H9 (cell line): ENCODE data around the gene KAT7. TPM values are rescaled to one million over a fixed set of nuclear protein-coding genes. Genes with fewer than 3 reads are reported as not detected.

Experiments used
- DNase-seq: peaks from one replicate; pipeline ENCODE4 v3.0.0-alpha.2; 2017
- H2AFZ ChIP-seq: one replicate; pipeline ENCODE4 v1.6.1; 2013; ENCODE audit warnings: mild to moderate bottlenecking, low read length, control low read depth, moderate library complexity
- H2AK5ac ChIP-seq: 2 replicates; pipeline ENCODE4 v1.6.1; 2013; ENCODE audit warnings: low read length, control low read depth, mixed read lengths; ENCODE audit not compliant: insufficient read length
- H2BK120ac ChIP-seq: one replicate; pipeline ENCODE4 v1.6.1; 2013; ENCODE audit warnings: low read depth, mild to moderate bottlenecking, low read length, control low read depth, inconsistent platforms; ENCODE audit not compliant: poor library complexity, severe bottlenecking
- H2BK12ac ChIP-seq: 2 replicates; pipeline ENCODE4 v1.6.1; 2013; ENCODE audit warnings: low read length, control low read depth, mixed read lengths, low read depth; ENCODE audit not compliant: insufficient read length
- H2BK15ac ChIP-seq: 2 replicates; pipeline ENCODE4 v1.6.1; 2013; ENCODE audit warnings: low read depth, low read length, control low read depth
- H2BK20ac ChIP-seq: one replicate; pipeline ENCODE4 v1.6.1; 2013; ENCODE audit warnings: low read depth, mild to moderate bottlenecking, low read length, control low read depth, inconsistent platforms; ENCODE audit not compliant: poor library complexity, severe bottlenecking
- H2BK5ac ChIP-seq: 2 replicates; pipeline ENCODE4 v1.6.1; 2013; ENCODE audit warnings: low read length, control low read depth, mixed read lengths; ENCODE audit not compliant: insufficient read length
- H3K14ac ChIP-seq: 2 replicates; pipeline ENCODE4 v1.6.1; 2013; ENCODE audit warnings: low read length, control low read depth; ENCODE audit not compliant: insufficient read depth
- H3K18ac ChIP-seq: 2 replicates; pipeline ENCODE4 v1.6.1; 2013; ENCODE audit warnings: low read depth, mild to moderate bottlenecking, mixed read lengths, low read length, control low read depth; ENCODE audit not compliant: insufficient read length
- H3K23ac ChIP-seq: 2 replicates; pipeline ENCODE4 v1.6.1; 2013; ENCODE audit warnings: low read length, control low read depth, mixed read lengths, low read depth; ENCODE audit not compliant: insufficient read length
- H3K23me2 ChIP-seq: 2 replicates; pipeline ENCODE4 v1.6.1; 2013; ENCODE audit warnings: low read depth, mild to moderate bottlenecking, mixed read lengths, low read length, control low read depth; ENCODE audit not compliant: insufficient read length, poor library complexity, severe bottlenecking
- H3K27ac ChIP-seq: 2 replicates; pipeline ENCODE4 v1.5.1; 2013; ENCODE audit warnings: low read length, control low read depth, mixed read lengths, low read depth; ENCODE audit not compliant: insufficient read length
- H3K27me3 ChIP-seq: 2 replicates; pipeline ENCODE4 v1.6.1; 2013; ENCODE audit warnings: low read length, control low read depth, inconsistent platforms; ENCODE audit not compliant: insufficient read depth
- H3K4ac ChIP-seq: 2 replicates; pipeline ENCODE4 v1.6.1; 2013; ENCODE audit warnings: low read depth, mild to moderate bottlenecking, control low read depth, inconsistent platforms, low read length, moderate library complexity
- H3K4me1 ChIP-seq: 2 replicates; pipeline ENCODE4 v1.6.1; 2013; ENCODE audit warnings: low read length, control low read depth, inconsistent platforms; ENCODE audit not compliant: insufficient read depth
- H3K4me2 ChIP-seq: 2 replicates; pipeline ENCODE4 v1.6.1; 2013; ENCODE audit warnings: low read length, control low read depth, mixed read lengths; ENCODE audit not compliant: insufficient read length, insufficient read depth
- H3K56ac ChIP-seq: 2 replicates; pipeline ENCODE4 v1.6.1; 2013; ENCODE audit warnings: low read depth, mild to moderate bottlenecking, mixed read lengths, low read length, control low read depth; ENCODE audit not compliant: insufficient read length
- H3K79me1 ChIP-seq: 2 replicates; pipeline ENCODE4 v1.6.1; 2013; ENCODE audit warnings: low read depth, mild to moderate bottlenecking, moderate library complexity, low read length, control low read depth, inconsistent platforms; ENCODE audit not compliant: insufficient read depth, poor library complexity, severe bottlenecking
- H3K79me2 ChIP-seq: 2 replicates; pipeline ENCODE4 v1.6.1; 2013; ENCODE audit warnings: low read length, control low read depth, inconsistent platforms; ENCODE audit not compliant: insufficient read depth
- H3K9ac ChIP-seq: 2 replicates; pipeline ENCODE4 v1.6.1; 2013; ENCODE audit warnings: low read length, control low read depth, mixed read lengths; ENCODE audit not compliant: insufficient read length; ENCODE audit errors: extremely low read depth
- H3K9me3 ChIP-seq: one replicate; pipeline ENCODE4 v1.6.1; 2013; ENCODE audit warnings: low read depth, low read length, inconsistent platforms; ENCODE audit not compliant: control insufficient read depth
- H3T11ph ChIP-seq: one replicate; pipeline ENCODE4 v1.6.1; 2013; ENCODE audit warnings: mild to moderate bottlenecking, low read length, control low read depth, inconsistent platforms
- H4K20me1 ChIP-seq: one replicate; pipeline ENCODE4 v1.6.1; 2013; ENCODE audit not compliant: control insufficient read depth, insufficient read length, insufficient read depth
- H4K5ac ChIP-seq: 2 replicates; pipeline ENCODE4 v1.6.1; 2013; ENCODE audit warnings: low read depth, mild to moderate bottlenecking, mixed read lengths, low read length, control low read depth; ENCODE audit not compliant: insufficient read length
- H4K8ac ChIP-seq: replicated peaks from 2 replicates; pipeline ENCODE4 v1.6.1; 2013; ENCODE audit warnings: low read length, control low read depth, mixed read lengths, low read depth; ENCODE audit not compliant: insufficient read length
- H4K91ac ChIP-seq: 2 replicates; pipeline ENCODE4 v1.6.1; 2013; ENCODE audit warnings: low read depth, mild to moderate bottlenecking, moderate library complexity, mixed read lengths, low read length, control low read depth; ENCODE audit not compliant: insufficient read length
- H3K27ac Mint-ChIP-seq, 3 experiments: 2 replicates in 2 of 3; 3 replicates in 1 of 3; pipeline ENCODE4 v1.8.0; 2020 to 2021; ENCODE audit warnings: mixed read lengths in 3 of 3, mild to moderate bottlenecking in 1 of 3, moderate library complexity in 1 of 3
- H3K27me3 Mint-ChIP-seq: 2 replicates; pipeline ENCODE4 v1.8.0; 2021; ENCODE audit warnings: low read depth, mild to moderate bottlenecking, moderate library complexity, mixed read lengths
- H3K36me3 Mint-ChIP-seq, 3 experiments: 2 replicates in 2 of 3; 3 replicates in 1 of 3; pipeline ENCODE4 v1.8.0; 2020 to 2021; ENCODE audit warnings: low read depth in 3 of 3, mixed read lengths in 3 of 3; ENCODE audit not compliant: insufficient read depth in 1 of 3
- H3K4me1 Mint-ChIP-seq, 2 experiments: 2 replicates each; pipeline ENCODE4 v1.8.0; 2020; ENCODE audit warnings: mixed read lengths in 2 of 2
- H3K4me3 Mint-ChIP-seq, 2 experiments: 2 replicates in 1 of 2; 3 replicates in 1 of 2; pipeline ENCODE4 v1.8.0; 2020 to 2021; ENCODE audit warnings: mild to moderate bottlenecking in 2 of 2, mixed read lengths in 2 of 2, moderate library complexity in 1 of 2
- H3K9me3 Mint-ChIP-seq, 2 experiments: 2 replicates in 1 of 2; 3 replicates in 1 of 2; pipeline ENCODE4 v1.8.0; 2020; ENCODE audit warnings: mild to moderate bottlenecking in 2 of 2, mixed read lengths in 2 of 2, moderate library complexity in 1 of 2
- CTCF ChIP-seq: fragments of 200-600 bp; sonication (generic); conservative IDR thresholded peaks from 3 replicates; pipeline ENCODE4 v1.8.0; 2021; ENCODE audit warnings: antibody characterized with exemption, mild to moderate bottlenecking
- WGBS: extraction: QIAGEN DNeasy Blood & Tissue Kit; methylation state at CpG from one replicate; pipeline ENCODE4 v1.1.7; 2013; ENCODE audit warnings: missing lambda C conversion rate, low lambda C conversion rate, mixed read lengths; ENCODE audit not compliant: insufficient read length; ENCODE audit errors: extremely low coverage; 5-methylcytosine and 5-hydroxymethylcytosine counted together
- total RNA-seq: library from RNA; stranded (reverse); gene quantifications from 2 replicates; pipeline ENCODE4 v1.2.1, GENCODE V29; 2021

The KAT7 gene
- total RNA-seq, 1 experiment from 2014 or later, result 93.1 TPM

GRCh38 chr17:49739641-49740271 lies 48.7 kb upstream of the KAT7 start:
- Histone ChIP-seq H3K4ac (no peak overlapping the region), H3K14ac (no peak overlapping the region), H3K9me3 (no peaks in the 10 kb centered on the region), H3K9ac (no peak overlapping the region), H3K79me2 (peaks cover 2% of the 10 kb centered on the region; the same call in 1 of the 2 replicates), H2BK5ac (no peak overlapping the region), H2BK120ac (no peak overlapping the region), H2BK12ac (no peak overlapping the region), H4K5ac (no peak overlapping the region), H3K56ac (no peak overlapping the region), H2BK15ac (no peak overlapping the region), H3K23me2 (no peaks in the 10 kb centered on the region), H3K27ac (no peak overlapping the region), H2BK20ac (no peak overlapping the region), H2AK5ac (no peak overlapping the region), H3K79me1 (peaks cover 14% of the 10 kb centered on the region), H2AFZ (no peak overlapping the region), H3K27me3 (no peaks in the 10 kb centered on the region), H3K18ac (no peak overlapping the region), H4K8ac (no peak overlapping the region), H4K20me1 (no peaks in the 10 kb centered on the region), H4K91ac (no peak overlapping the region), H3K4me1 (no peaks in the 10 kb centered on the region), H3K4me2 (no peak overlapping the region), H3K23ac (no peak overlapping the region), H3T11ph (no peak overlapping the region)
- no CpG with 5 or more reads among the region's 7 CpGs for WGBS
- no peaks in the 10 kb centered on the region for H3K27me3 Mint-ChIP-seq
- H3K4me1 Mint-ChIP-seq, result no peaks in the 10 kb centered on the region
- no peak for DNase-seq
- H3K36me3 Mint-ChIP-seq, result peaks cover 0 to 4% (median 4%) of the 10 kb centered on the region in 3 experiments; a peak in 4 of 7 replicates
- H3K27ac Mint-ChIP-seq, result no peak overlapping the region; a peak in 2 of 7 replicates
- H3K4me3 Mint-ChIP-seq, result no peak overlapping the region
- no peaks in the 10 kb centered on the region for H3K9me3 Mint-ChIP-seq
- TF ChIP-seq CTCF, result no peak
